ENCODE data around the gene JDP2.

DNA sequence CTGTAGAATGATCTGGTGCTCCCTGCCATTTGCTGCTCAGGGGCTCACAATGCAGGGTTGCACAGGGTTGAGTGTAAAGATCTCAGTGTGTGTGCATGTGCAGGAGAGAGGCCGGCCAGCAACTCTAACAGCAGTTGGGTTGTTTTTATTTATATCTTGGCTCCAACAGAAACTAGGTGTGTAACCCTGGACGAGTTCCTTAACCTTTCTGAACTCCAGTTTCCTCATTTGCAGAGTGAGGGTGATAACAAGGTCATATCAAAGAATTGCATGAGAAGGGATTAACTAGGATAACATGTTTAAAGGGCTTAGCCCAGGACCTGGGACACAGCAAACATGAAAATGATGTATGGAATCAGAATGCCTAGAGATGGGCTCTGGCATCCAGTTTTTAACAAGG lies 14.8 kb upstream of the JDP2 start:
- TF ChIP-seq, protein P1, sequence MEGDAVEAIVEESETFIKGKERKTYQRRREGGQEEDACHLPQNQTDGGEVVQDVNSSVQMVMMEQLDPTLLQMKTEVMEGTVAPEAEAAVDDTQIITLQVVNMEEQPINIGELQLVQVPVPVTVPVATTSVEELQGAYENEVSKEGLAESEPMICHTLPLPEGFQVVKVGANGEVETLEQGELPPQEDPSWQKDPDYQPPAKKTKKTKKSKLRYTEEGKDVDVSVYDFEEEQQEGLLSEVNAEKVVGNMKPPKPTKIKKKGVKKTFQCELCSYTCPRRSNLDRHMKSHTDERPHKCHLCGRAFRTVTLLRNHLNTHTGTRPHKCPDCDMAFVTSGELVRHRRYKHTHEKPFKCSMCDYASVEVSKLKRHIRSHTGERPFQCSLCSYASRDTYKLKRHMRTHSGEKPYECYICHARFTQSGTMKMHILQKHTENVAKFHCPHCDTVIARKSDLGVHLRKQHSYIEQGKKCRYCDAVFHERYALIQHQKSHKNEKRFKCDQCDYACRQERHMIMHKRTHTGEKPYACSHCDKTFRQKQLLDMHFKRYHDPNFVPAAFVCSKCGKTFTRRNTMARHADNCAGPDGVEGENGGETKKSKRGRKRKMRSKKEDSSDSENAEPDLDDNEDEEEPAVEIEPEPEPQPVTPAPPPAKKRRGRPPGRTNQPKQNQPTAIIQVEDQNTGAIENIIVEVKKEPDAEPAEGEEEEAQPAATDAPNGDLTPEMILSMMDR (IDR thresholded peaks at IDR 0.05; ENCODE audit: insufficient read depth, low read depth, low read length) = no peak
- no peak for TF ChIP-seq EZH2 (IDR thresholded peaks at IDR 0.05; ENCODE audit: insufficient read depth, low read length)
